Mesenchymal stem cell (in vitro differentiated cells and primary cell): ENCODE measurements around the gene KLHL40.

Experiments used
- DNase-seq: peaks from one replicate; pipeline ENCODE4 v3.0.0-alpha.2; 2013
- H2AFZ ChIP-seq: one replicate; pipeline ENCODE4 v1.6.1; 2013; ENCODE audit warnings: low read depth, mild to moderate bottlenecking, control low read depth, inconsistent platforms, low read length, moderate library complexity
- H2AK5ac ChIP-seq: 2 replicates; pipeline ENCODE4 v1.6.1; 2013; ENCODE audit warnings: low read length, moderate library complexity, mild to moderate bottlenecking, inconsistent platforms; ENCODE audit not compliant: severe bottlenecking
- H2BK120ac ChIP-seq: one replicate; pipeline ENCODE4 v1.6.1; 2013; ENCODE audit warnings: low read depth, mild to moderate bottlenecking, inconsistent platforms, low read length, moderate library complexity
- H2BK12ac ChIP-seq, 2 experiments: one replicate each; pipeline ENCODE4 v1.6.1; 2013; ENCODE audit warnings: inconsistent platforms in 2 of 2, low read length in 2 of 2, mild to moderate bottlenecking in 2 of 2, moderate library complexity in 2 of 2, control low read depth in 1 of 2
- H2BK15ac ChIP-seq: one replicate; pipeline ENCODE4 v1.6.1; 2013; ENCODE audit warnings: mild to moderate bottlenecking, low read depth, inconsistent platforms; ENCODE audit not compliant: poor library complexity, severe bottlenecking
- H2BK5ac ChIP-seq: 2 replicates; pipeline ENCODE4 v1.6.1; 2013; ENCODE audit warnings: low read depth, mild to moderate bottlenecking, low read length, control low read depth, inconsistent platforms; ENCODE audit not compliant: poor library complexity, severe bottlenecking
- H3K14ac ChIP-seq, 2 experiments: one replicate each; pipeline ENCODE4 v1.6.1; 2013; ENCODE audit warnings: inconsistent platforms in 2 of 2, low read length in 2 of 2, control low read depth in 1 of 2, mild to moderate bottlenecking in 1 of 2, moderate library complexity in 1 of 2
- H3K18ac ChIP-seq, 2 experiments: one replicate each; pipeline ENCODE4 v1.6.1; 2013; ENCODE audit warnings: inconsistent platforms in 2 of 2, low read length in 2 of 2, control low read depth in 1 of 2, low read depth in 1 of 2, mild to moderate bottlenecking in 1 of 2
- H3K23ac ChIP-seq, 2 experiments: one replicate each; pipeline ENCODE4 v1.6.1; 2013; ENCODE audit warnings: inconsistent platforms in 2 of 2, low read length in 2 of 2, mild to moderate bottlenecking in 2 of 2, moderate library complexity in 2 of 2, control low read depth in 1 of 2
- H3K27ac ChIP-seq: 2 replicates; pipeline ENCODE4 v1.5.1; 2013; ENCODE audit warnings: mild to moderate bottlenecking, moderate library complexity, low read length, control low read depth, inconsistent platforms; ENCODE audit not compliant: poor library complexity, severe bottlenecking
- H3K27me3 ChIP-seq, 2 experiments: 2 replicates each; pipeline versions ENCODE4 v1.6.1 to v1.7.0; 2013; ENCODE audit warnings: low read length in 2 of 2, mild to moderate bottlenecking in 2 of 2, moderate library complexity in 2 of 2, control low read depth in 1 of 2, inconsistent platforms in 1 of 2; ENCODE audit not compliant: control insufficient read depth in 1 of 2, insufficient read depth in 1 of 2
- H3K36me3 ChIP-seq, 2 experiments: 2 replicates each; pipeline versions ENCODE4 v1.6.1 to v1.7.0; 2013; ENCODE audit warnings: low read length in 2 of 2, control low read depth in 1 of 2, inconsistent platforms in 1 of 2, low read depth in 1 of 2, mild to moderate bottlenecking in 1 of 2; ENCODE audit not compliant: insufficient read depth in 2 of 2, control insufficient read depth in 1 of 2
- H3K4ac ChIP-seq, 2 experiments: one replicate each; pipeline ENCODE4 v1.6.1; 2013; ENCODE audit warnings: inconsistent platforms in 2 of 2, low read length in 2 of 2, mild to moderate bottlenecking in 2 of 2, moderate library complexity in 2 of 2, control low read depth in 1 of 2, low read depth in 1 of 2
- H3K4me1 ChIP-seq: 2 replicates; pipeline ENCODE4 v1.6.1; 2013; ENCODE audit warnings: low read depth, low read length, control low read depth; ENCODE audit not compliant: control insufficient read depth, insufficient read depth
- H3K4me2 ChIP-seq: 2 replicates; pipeline ENCODE4 v1.6.1; 2013; ENCODE audit warnings: low read length, mild to moderate bottlenecking, inconsistent platforms; ENCODE audit not compliant: poor library complexity, severe bottlenecking
- H3K4me3 ChIP-seq, 2 experiments: 2 replicates each; pipeline versions ENCODE4 v1.5.1 to v1.7.0; 2013; ENCODE audit warnings: low read length in 2 of 2, mild to moderate bottlenecking in 2 of 2, control low read depth in 1 of 2, low read depth in 1 of 2; ENCODE audit not compliant: insufficient read depth in 1 of 2
- H3K79me1 ChIP-seq: replicated peaks from 2 replicates; pipeline ENCODE4 v1.6.1; 2013; ENCODE audit warnings: mild to moderate bottlenecking, control low read depth, low read length, inconsistent platforms; ENCODE audit not compliant: poor library complexity, severe bottlenecking
- H3K9ac ChIP-seq: 2 replicates; pipeline ENCODE4 v1.7.0; 2013; ENCODE audit warnings: mild to moderate bottlenecking, low read length, moderate library complexity
- H3K9me3 ChIP-seq: 2 replicates; pipeline ENCODE4 v1.7.0; 2013; ENCODE audit warnings: mild to moderate bottlenecking, low read length; ENCODE audit not compliant: control insufficient read depth
- H4K8ac ChIP-seq: one replicate; pipeline ENCODE4 v1.6.1; 2013; ENCODE audit warnings: inconsistent platforms, mild to moderate bottlenecking, low read length, moderate library complexity
- H4K91ac ChIP-seq: one replicate; pipeline ENCODE4 v1.6.1; 2013; ENCODE audit warnings: mild to moderate bottlenecking, low read length, inconsistent platforms
- WGBS: methylation state at CpG from one replicate; pipeline ENCODE4 v1.1.7; 2013; ENCODE audit warnings: mixed read lengths; 5-methylcytosine and 5-hydroxymethylcytosine counted together

KLHL40 gene

GRCh38 chr3:42730706-42731420, 45.5 kb downstream of the KLHL40 start:
- Histone ChIP-seq H2BK12ac (no peak overlapping the region), H3K27me3 (peaks cover 17 to 30% of the 10 kb centered on the region in 2 experiments), H2BK15ac (no peak overlapping the region), H3K79me1 (no peaks in the 10 kb centered on the region), H2BK120ac (no peak overlapping the region), H3K27ac (no peak overlapping the region), H3K18ac (no peak overlapping the region), H3K4me2 (no peak overlapping the region), H3K14ac (no peak overlapping the region), H3K9me3 (peaks cover 3% of the 10 kb centered on the region), H2AFZ (no peak overlapping the region), H3K23ac (no peak overlapping the region), H3K4me3 (no peak overlapping the region), H3K4me1 (no peaks in the 10 kb centered on the region), H3K9ac (no peak overlapping the region), H4K91ac (no peak overlapping the region), H2AK5ac (no peak overlapping the region), H4K8ac (no peak overlapping the region), H3K36me3 (no peaks in the 10 kb centered on the region), H2BK5ac (no peak overlapping the region), H3K4ac (no peak overlapping the region)
- no peak for DNase-seq
- 70% methylated on average over 3 of the region's 3 CpGs for WGBS

- Histone ChIP-seq H3K9ac (no peak overlapping the region), H2BK5ac (no peak overlapping the region), H4K8ac (no peak overlapping the region), H3K79me1 (no peaks in the 10 kb centered on the region), H3K23ac (no peak overlapping the region), H3K9me3 (peaks cover 3% of the 10 kb centered on the region), H2BK15ac (no peak overlapping the region), H3K4me1 (no peaks in the 10 kb centered on the region), H4K91ac (no peak overlapping the region), H2AK5ac (no peak overlapping the region), H3K27ac (no peak overlapping the region), H2AFZ (no peak overlapping the region), H2BK12ac (no peak overlapping the region), H3K4ac (no peak overlapping the region), H3K14ac (no peak overlapping the region), H2BK120ac (no peak overlapping the region), H3K36me3 (no peaks in the 10 kb centered on the region), H3K4me2 (no peak overlapping the region), H3K27me3 (peaks cover 17 to 36% of the 10 kb centered on the region in 2 experiments), H3K4me3 (no peak overlapping the region), H3K18ac (no peak overlapping the region)
- DNase-seq, result no peak
- WGBS, result 66% methylated on average over 6 of the region's 6 CpGs
These were observed 46.3 kb downstream of the KLHL40 start for GRCh38 chr3:42731476-42732195.

GRCh38 chr3:42732196-42732828, 47.0 kb downstream of the KLHL40 start:
- no peak overlapping the region for H2BK15ac ChIP-seq
- H4K8ac ChIP-seq, result no peak overlapping the region
- no peak overlapping the region for H2AFZ ChIP-seq
- no peak overlapping the region for H3K18ac ChIP-seq
- peaks cover 3% of the 10 kb centered on the region for H3K9me3 ChIP-seq
- H3K4me1 ChIP-seq, result no peaks in the 10 kb centered on the region
- no peak overlapping the region for H3K27ac ChIP-seq
- no peak overlapping the region for H3K4me3 ChIP-seq
- no peak overlapping the region for H3K14ac ChIP-seq
- no peak overlapping the region for H2BK120ac ChIP-seq
- H4K91ac ChIP-seq, result no peak overlapping the region
- no peak overlapping the region for H3K23ac ChIP-seq
- H3K4me2 ChIP-seq, result no peak overlapping the region
- no peak overlapping the region for H2BK12ac ChIP-seq
- no peak overlapping the region for H2BK5ac ChIP-seq
- no peaks in the 10 kb centered on the region for H3K79me1 ChIP-seq
- no peaks in the 10 kb centered on the region for H3K36me3 ChIP-seq
- 78% methylated on average over 4 of the region's 4 CpGs for WGBS
- H3K27me3 ChIP-seq, result peaks cover 17 to 36% of the 10 kb centered on the region in 2 experiments
- DNase-seq, result no peak
- no peak overlapping the region for H2AK5ac ChIP-seq
- H3K9ac ChIP-seq, result no peak overlapping the region
- no peak overlapping the region for H3K4ac ChIP-seq

- Histone ChIP-seq H4K8ac (no peak overlapping the region), H4K91ac (no peak overlapping the region), H3K14ac (no peak overlapping the region), H3K9me3 (peaks cover 3% of the 10 kb centered on the region), H2BK15ac (no peak overlapping the region), H2BK5ac (no peak overlapping the region), H3K4ac (no peak overlapping the region), H3K36me3 (no peaks in the 10 kb centered on the region), H3K27me3 (peaks cover 17 to 35% of the 10 kb centered on the region in 2 experiments), H2AFZ (no peak overlapping the region), H3K18ac (no peak overlapping the region), H2AK5ac (no peak overlapping the region), H2BK120ac (no peak overlapping the region), H2BK12ac (no peak overlapping the region), H3K27ac (no peak overlapping the region), H3K23ac (no peak overlapping the region), H3K4me1 (no peaks in the 10 kb centered on the region), H3K4me2 (no peak overlapping the region), H3K4me3 (no peak overlapping the region), H3K79me1 (no peaks in the 10 kb centered on the region), H3K9ac (no peak overlapping the region)
- DNase-seq, result no peak
- WGBS, result 82% methylated on average over 9 of the region's 9 CpGs
These were observed 47.6 kb downstream of the KLHL40 start for GRCh38 chr3:42732829-42733459.
